GM10248 (cell line): ENCODE measurements around the gene PRDM16.

Source experiments
- CTCF ChIA-PET: fragments of 300-600 bp; sonication (Branson Sonifier 250); formaldehyde crosslinking; extraction: SDS; loops from one replicate; lab custom pipeline; 2021; ENCODE audit warnings: antibody characterized with exemption; lab: Yijun Ruan, JAX
- POLR2A ChIA-PET: fragments of 350-650 bp; sonication (Branson Sonifier 250); formaldehyde crosslinking; extraction: SDS; loops from one replicate; lab custom pipeline; 2020; ENCODE audit warnings: antibody characterized with exemption; lab: Yijun Ruan, JAX
- DNase-seq: peaks from one replicate; pipeline ENCODE4 v3.0.0; 2012; ENCODE audit errors: extremely low spot score
- CTCF ChIP-seq: IDR thresholded peaks from 2 replicates; pipeline ENCODE4 v1.5.1; 2012; ENCODE audit warnings: mild to moderate bottlenecking, low read depth; ENCODE audit errors: extremely low read depth, missing control alignments, control extremely low read depth

Gene PRDM16

GRCh38 chr1:3399732-3400131 lies 330.7 kb downstream of the PRDM16 start:
- no peak for DNase-seq
- CTCF ChIA-PET = no interaction called here
- TF ChIP-seq CTCF = no peak
- POLR2A ChIA-PET = no interaction called here

DNA sequence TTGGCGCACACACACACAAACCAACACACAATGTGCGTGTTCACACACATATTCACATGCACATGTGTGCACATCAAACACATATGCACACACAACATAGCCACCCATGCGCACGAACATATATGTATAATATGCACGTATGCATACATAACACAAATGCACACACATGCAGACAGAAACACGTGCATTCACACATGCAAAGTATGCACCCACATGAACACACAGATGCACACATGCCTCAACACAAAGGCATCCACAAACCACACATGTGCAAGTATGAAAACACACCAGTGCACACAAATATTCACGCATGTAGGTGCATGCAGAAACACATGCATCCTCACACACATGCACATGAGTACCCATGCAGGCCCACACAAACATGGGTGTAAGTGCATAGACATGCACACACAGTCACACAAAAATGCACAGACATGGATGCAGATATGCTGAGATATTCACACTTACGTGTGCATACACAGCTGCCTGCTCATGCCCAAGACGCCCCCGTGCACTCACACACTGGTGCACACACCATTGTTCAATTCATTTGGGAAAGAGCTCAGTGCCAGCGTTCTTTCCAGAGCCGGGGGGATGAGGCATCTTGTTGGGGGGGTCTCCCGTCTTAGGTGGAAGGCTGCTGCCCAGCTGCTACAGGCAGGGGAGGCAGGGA lies 332.7 kb downstream of the PRDM16 start:
- TF ChIP-seq CTCF = no peak
- ChIA-PET POLR2A (no interaction called here), CTCF (no interaction called here)
- DNase-seq = no peak

GRCh38 chr1:3402258-3403010 lies 333.4 kb downstream of the PRDM16 start:
- no peak for DNase-seq
- no peak for TF ChIP-seq CTCF
- POLR2A ChIA-PET = no interaction called here
- CTCF ChIA-PET = no interaction called here

DNA sequence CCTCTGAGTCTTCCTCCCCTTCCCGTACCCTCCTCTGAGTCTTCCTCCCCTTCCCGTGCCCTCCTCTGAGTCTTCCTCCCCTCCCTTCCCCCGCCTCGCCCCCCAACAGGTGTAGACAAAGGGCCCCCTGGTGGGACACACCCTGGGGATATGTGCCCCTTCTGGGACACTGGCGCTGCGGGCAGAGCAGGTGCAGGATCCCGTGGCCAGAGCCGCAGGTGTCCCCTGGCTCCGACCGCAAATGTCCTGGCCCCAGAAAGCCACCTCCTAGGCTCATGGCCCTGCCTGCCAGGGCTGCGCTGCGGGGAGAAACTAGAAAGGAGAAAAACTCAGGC lies 334.0 kb downstream of the PRDM16 start:
- ChIA-PET POLR2A (no interaction called here), CTCF (no interaction called here)
- no peak for TF ChIP-seq CTCF
- DNase-seq = no peak

GRCh38 chr1:3403388-3404231 lies 334.6 kb downstream of the PRDM16 start:
- ChIA-PET CTCF (no interaction called here), POLR2A (no interaction called here)
- no peak for DNase-seq
- TF ChIP-seq CTCF = no peak

DNA sequence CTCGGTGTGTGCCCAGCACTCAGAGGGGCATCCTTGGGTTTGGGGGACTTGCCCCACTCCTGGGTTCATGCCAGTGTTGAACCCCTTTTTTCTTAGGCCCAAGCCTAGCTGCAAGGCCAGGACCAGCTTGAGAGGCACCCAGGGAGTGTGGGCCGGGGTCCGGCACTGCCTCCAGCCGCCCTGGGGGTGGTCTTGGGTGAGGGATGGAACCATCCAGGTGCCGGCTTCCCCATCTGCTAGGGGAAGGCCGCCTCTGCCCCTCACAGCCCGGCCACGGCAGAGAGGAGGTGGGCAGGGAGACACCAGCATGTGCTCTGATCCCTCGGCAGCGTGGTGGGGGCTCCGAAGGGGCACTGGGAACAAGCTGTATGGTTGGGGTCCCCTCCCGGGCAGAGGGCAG lies 335.3 kb downstream of the PRDM16 start:
- no peak for TF ChIP-seq CTCF
- POLR2A ChIA-PET = no interaction called here
- CTCF ChIA-PET = no interaction called here
- DNase-seq = no peak
